ENCODE measurements around the gene XPNPEP3.

Gene XPNPEP3

DNA sequence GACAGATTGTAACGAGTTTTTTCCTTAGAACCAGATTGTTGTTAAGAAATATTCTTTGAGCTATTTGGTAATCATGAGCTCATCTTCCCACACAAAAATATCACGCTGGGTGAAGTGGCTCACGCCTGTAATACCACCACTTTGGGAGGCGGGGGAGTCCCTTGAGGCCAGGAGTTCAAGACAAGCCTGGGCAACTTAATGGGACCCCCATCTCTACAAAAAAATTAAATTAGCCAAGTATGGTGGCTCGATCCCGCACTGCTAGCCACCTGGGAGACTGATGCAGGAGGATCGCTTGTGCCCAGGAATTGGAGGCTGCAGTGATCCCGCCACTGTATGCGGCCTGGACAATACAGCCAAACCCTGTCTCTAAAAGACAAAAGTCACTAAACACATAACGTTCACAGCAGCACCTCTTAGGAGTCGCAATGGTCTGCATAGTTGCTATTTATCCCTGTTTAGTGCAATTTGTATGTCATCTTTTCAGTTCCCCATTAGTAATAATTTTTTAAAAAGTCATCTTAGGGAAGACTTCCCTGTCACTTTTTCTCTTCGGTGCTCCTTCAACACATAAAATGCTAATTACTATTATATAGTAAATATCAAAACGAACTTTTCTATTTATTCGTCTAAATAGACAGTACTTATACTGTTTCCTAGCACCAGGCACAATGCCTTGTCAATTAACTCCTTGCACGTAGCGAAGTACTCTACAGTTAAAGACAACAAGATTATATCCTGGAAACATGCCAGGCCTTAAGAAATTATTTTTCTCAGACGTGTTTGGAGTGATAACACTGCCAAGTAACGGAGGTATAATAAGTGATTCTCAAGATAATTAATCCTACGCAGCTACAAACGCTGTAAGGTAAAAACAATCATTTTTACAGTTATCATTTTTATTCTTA is 1.6 kb upstream of the XPNPEP3 start (continued):
- TF ChIP-seq BCL11A (tag by site-specific recombination; IDR thresholded peaks at IDR 0.05; ENCODE audit: low read depth): 0 out of 2 replicates have a peak, but pooled peaks have one; percentile 23
- no peak; the same call in 1 of the 2 replicates for TF ChIP-seq ZNF639 (tag by site-specific recombination; IDR thresholded peaks at IDR 0.05)
- no peak for TF ChIP-seq OSR2 (tag by site-specific recombination; IDR thresholded peaks at IDR 0.05)
- TF ChIP-seq, protein P1, sequence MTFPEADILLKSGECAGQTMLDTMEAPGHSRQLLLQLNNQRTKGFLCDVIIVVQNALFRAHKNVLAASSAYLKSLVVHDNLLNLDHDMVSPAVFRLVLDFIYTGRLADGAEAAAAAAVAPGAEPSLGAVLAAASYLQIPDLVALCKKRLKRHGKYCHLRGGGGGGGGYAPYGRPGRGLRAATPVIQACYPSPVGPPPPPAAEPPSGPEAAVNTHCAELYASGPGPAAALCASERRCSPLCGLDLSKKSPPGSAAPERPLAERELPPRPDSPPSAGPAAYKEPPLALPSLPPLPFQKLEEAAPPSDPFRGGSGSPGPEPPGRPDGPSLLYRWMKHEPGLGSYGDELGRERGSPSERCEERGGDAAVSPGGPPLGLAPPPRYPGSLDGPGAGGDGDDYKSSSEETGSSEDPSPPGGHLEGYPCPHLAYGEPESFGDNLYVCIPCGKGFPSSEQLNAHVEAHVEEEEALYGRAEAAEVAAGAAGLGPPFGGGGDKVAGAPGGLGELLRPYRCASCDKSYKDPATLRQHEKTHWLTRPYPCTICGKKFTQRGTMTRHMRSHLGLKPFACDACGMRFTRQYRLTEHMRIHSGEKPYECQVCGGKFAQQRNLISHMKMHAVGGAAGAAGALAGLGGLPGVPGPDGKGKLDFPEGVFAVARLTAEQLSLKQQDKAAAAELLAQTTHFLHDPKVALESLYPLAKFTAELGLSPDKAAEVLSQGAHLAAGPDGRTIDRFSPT (tag by site-specific recombination; IDR thresholded peaks at IDR 0.05): peak; percentile 66
- no peak for TF ChIP-seq ZFP41 (tag by site-specific recombination; IDR thresholded peaks at IDR 0.05; ENCODE audit: borderline replicate concordance)
- TF ChIP-seq, protein P2, sequence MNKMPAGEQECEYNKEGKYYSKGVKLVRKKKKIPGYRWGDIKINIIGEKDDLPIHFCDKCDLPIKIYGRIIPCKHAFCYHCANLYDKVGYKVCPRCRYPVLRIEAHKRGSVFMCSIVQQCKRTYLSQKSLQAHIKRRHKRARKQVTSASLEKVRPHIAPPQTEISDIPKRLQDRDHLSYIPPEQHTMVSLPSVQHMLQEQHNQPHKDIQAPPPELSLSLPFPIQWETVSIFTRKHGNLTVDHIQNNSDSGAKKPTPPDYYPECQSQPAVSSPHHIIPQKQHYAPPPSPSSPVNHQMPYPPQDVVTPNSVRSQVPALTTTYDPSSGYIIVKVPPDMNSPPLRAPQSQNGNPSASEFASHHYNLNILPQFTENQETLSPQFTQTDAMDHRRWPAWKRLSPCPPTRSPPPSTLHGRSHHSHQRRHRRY (tag by site-specific recombination; IDR thresholded peaks at IDR 0.05): no peak
- no peak for TF ChIP-seq ZNF501 (tag by site-specific recombination; IDR thresholded peaks at IDR 0.05)
- no peak for TF ChIP-seq ZNF10 (tag by site-specific recombination; IDR thresholded peaks at IDR 0.05)
- TF ChIP-seq SETDB1 (IDR thresholded peaks at IDR 0.05; ENCODE audit: insufficient read length, low read length): no peak
- TF ChIP-seq ZNF121 (tag by site-specific recombination; IDR thresholded peaks at IDR 0.05): peak; percentile 93
- peak; percentile 74 for TF ChIP-seq ZNF629 (tag by site-specific recombination; IDR thresholded peaks at IDR 0.05)
- no peak for TF ChIP-seq ZNF677 (tag by site-specific recombination; IDR thresholded peaks at IDR 0.05)
- TF ChIP-seq, protein P3, sequence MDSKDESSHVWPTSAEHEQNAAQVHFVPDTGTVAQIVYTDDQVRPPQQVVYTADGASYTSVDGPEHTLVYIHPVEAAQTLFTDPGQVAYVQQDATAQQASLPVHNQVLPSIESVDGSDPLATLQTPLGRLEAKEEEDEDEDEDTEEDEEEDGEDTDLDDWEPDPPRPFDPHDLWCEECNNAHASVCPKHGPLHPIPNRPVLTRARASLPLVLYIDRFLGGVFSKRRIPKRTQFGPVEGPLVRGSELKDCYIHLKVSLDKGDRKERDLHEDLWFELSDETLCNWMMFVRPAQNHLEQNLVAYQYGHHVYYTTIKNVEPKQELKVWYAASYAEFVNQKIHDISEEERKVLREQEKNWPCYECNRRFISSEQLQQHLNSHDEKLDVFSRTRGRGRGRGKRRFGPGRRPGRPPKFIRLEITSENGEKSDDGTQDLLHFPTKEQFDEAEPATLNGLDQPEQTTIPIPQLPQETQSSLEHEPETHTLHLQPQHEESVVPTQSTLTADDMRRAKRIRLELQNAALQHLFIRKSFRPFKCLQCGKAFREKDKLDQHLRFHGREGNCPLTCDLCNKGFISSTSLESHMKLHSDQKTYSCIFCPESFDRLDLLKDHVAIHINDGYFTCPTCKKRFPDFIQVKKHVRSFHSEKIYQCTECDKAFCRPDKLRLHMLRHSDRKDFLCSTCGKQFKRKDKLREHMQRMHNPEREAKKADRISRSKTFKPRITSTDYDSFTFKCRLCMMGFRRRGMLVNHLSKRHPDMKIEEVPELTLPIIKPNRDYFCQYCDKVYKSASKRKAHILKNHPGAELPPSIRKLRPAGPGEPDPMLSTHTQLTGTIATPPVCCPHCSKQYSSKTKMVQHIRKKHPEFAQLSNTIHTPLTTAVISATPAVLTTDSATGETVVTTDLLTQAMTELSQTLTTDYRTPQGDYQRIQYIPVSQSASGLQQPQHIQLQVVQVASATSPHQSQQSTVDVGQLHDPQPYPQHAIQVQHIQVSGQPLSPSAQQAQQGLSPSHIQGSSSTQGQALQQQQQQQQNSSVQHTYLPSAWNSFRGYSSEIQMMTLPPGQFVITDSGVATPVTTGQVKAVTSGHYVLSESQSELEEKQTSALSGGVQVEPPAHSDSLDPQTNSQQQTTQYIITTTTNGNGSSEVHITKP (tag by site-specific recombination; IDR thresholded peaks at IDR 0.05): peak; percentile 34; the same call in 1 of the 2 replicates
- no peak for TF ChIP-seq OVOL3 (tag by site-specific recombination; IDR thresholded peaks at IDR 0.05)
- TF ChIP-seq ZNF76 (tag by site-specific recombination; IDR thresholded peaks at IDR 0.05; ENCODE audit: borderline replicate concordance, low read depth): no peak
- TF ChIP-seq TCF7L2 (IDR thresholded peaks at IDR 0.05; ENCODE audit: borderline replicate concordance, low read depth, low read length): no peak
- TF ChIP-seq SCRT1 (tag by site-specific recombination; IDR thresholded peaks at IDR 0.05; ENCODE audit: borderline replicate concordance): no peak
- TF ChIP-seq ZNF785 (tag by site-specific recombination; IDR thresholded peaks at IDR 0.05): no peak
- TF ChIP-seq ZNF610 (tag by site-specific recombination; IDR thresholded peaks at IDR 0.05; ENCODE audit: borderline replicate concordance): no peak
- TF ChIP-seq, protein P4, sequence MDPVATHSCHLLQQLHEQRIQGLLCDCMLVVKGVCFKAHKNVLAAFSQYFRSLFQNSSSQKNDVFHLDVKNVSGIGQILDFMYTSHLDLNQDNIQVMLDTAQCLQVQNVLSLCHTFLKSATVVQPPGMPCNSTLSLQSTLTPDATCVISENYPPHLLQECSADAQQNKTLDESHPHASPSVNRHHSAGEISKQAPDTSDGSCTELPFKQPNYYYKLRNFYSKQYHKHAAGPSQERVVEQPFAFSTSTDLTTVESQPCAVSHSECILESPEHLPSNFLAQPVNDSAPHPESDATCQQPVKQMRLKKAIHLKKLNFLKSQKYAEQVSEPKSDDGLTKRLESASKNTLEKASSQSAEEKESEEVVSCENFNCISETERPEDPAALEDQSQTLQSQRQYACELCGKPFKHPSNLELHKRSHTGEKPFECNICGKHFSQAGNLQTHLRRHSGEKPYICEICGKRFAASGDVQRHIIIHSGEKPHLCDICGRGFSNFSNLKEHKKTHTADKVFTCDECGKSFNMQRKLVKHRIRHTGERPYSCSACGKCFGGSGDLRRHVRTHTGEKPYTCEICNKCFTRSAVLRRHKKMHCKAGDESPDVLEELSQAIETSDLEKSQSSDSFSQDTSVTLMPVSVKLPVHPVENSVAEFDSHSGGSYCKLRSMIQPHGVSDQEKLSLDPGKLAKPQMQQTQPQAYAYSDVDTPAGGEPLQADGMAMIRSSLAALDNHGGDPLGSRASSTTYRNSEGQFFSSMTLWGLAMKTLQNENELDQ (tag by site-specific recombination; IDR thresholded peaks at IDR 0.05; ENCODE audit: low read depth): no peak
- peak; percentile 73 for TF ChIP-seq EGR2 (tag by site-specific recombination; IDR thresholded peaks at IDR 0.05; ENCODE audit: low read depth)
- TF ChIP-seq, protein P5, sequence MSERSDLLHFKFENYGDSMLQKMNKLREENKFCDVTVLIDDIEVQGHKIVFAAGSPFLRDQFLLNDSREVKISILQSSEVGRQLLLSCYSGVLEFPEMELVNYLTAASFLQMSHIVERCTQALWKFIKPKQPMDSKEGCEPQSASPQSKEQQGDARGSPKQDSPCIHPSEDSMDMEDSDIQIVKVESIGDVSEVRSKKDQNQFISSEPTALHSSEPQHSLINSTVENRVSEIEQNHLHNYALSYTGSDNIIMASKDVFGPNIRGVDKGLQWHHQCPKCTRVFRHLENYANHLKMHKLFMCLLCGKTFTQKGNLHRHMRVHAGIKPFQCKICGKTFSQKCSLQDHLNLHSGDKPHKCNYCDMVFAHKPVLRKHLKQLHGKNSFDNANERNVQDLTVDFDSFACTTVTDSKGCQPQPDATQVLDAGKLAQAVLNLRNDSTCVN (tag by site-specific recombination; optimal IDR thresholded peaks at IDR 0.05): no peak
- no peak for TF ChIP-seq ZNF174 (tag by site-specific recombination; IDR thresholded peaks at IDR 0.05)
- no peak for TF ChIP-seq ZNF776 (tag by site-specific recombination; IDR thresholded peaks at IDR 0.05; ENCODE audit: borderline replicate concordance)
- TF ChIP-seq ZNF544 (tag by site-specific recombination; IDR thresholded peaks at IDR 0.05): no peak
- peak; percentile 60; the same call in 1 of the 2 replicates for TF ChIP-seq ZNF660 (tag by site-specific recombination; IDR thresholded peaks at IDR 0.05)
